ENCODE data around the gene PCNX2. TPM values are rescaled to one million over a fixed set of nuclear protein-coding genes. Genes with fewer than 3 reads are reported as not detected.

The PCNX2 gene
- total and polyA plus RNA-seq, 2 of the 8 experiments (the other 6 are each of a cell fraction or from before 2014, with no cell fraction given), result 46.1 to 57.6 TPM

DNA sequence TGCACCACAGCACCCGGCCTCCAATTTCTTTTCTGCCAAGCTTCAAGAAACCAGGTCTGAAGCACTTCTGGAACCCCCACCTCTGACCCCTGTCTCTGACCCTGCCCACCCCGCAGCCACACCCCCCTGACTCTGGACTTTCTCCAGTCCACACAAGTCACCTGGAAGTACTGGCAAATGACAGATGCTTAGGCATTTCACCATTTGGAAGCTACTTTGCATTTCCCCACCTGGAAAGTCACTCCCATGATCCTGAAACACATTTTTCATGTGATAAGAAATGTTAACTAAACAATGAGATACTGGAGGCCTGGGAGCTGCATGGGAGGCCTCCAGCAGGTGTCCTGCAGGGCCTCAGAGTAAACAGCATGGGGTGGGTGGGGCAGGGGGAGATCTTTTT lies 299.4 kb downstream of the PCNX2 start:
- H3K4me3 ChIP-seq (ENCODE audit: extremely low read depth in 1 of 4, insufficient read depth in 2 of 4, low read depth in 3 of 4, low read length in 4 of 4), result no peak overlapping the region
- no peak overlapping the region for H2BK5ac ChIP-seq (ENCODE audit: low read depth, low read length)
- no peaks in the 10 kb centered on the region for H3K79me2 ChIP-seq (ENCODE audit: control insufficient read depth in 1 of 2, insufficient read depth in 2 of 2, low read length in 2 of 2)
- no peak overlapping the region for H4K91ac ChIP-seq (replicated peaks; ENCODE audit: insufficient read length, low read length)
- no peak overlapping the region for H2AFZ ChIP-seq (ENCODE audit: low read length)
- H2BK15ac ChIP-seq (ENCODE audit: low read length), result no peak overlapping the region
- no peaks in the 10 kb centered on the region for H3K27me3 ChIP-seq (replicated peaks in 1 of 4; ENCODE audit: control insufficient read depth in 3 of 4, extremely low read depth in 1 of 4, insufficient read depth in 3 of 4, low read length in 3 of 4)
- 100% methylated on average over 2 of the region's 2 CpGs; no CpG with 5 or more reads in 1 of the 2 experiments for WGBS, 2 experiments (ENCODE audit: extremely low coverage in 1 of 2, insufficient coverage in 1 of 2, insufficient read length in 1 of 2, insufficient replicate concordance in 2 of 2, low coverage in 1 of 2, low lambda C conversion rate in 2 of 2, missing lambda C conversion rate in 1 of 2)
- H2BK20ac ChIP-seq (ENCODE audit: low read length), result no peak overlapping the region
- H3K9me3 ChIP-seq (ENCODE audit: insufficient read depth in 2 of 2, low read depth in 1 of 2, low read length in 1 of 2), result peaks cover 14 to 19% of the 10 kb centered on the region in 2 experiments
- H3K27ac ChIP-seq (ENCODE audit: low read depth, low read length), result no peak overlapping the region
- no peak overlapping the region for H3K4ac ChIP-seq (replicated peaks; ENCODE audit: insufficient read length, low read depth, low read length)
- ChIA-PET POLR2A (ENCODE audit: partially characterized antibody) (interaction anchor here (0.9 kb wide), 1 partner anchor 10 kb away, joined by 3 read pairs; no protein-coding TSS in a partner anchor), CTCF (ENCODE audit: partially characterized antibody) (no interaction called here)
- FAIRE-seq (no peak), DNase-seq (ENCODE audit: low read depth in 1 of 2, low spot score in 2 of 2) (no peak)
- H4K5ac ChIP-seq (ENCODE audit: insufficient read length, low read depth, low read length), result no peak overlapping the region
- H2AK5ac ChIP-seq (ENCODE audit: low read depth, low read length), result no peak overlapping the region
- no peak overlapping the region for H3K4me2 ChIP-seq (ENCODE audit: insufficient read depth in 1 of 2, low read depth in 2 of 2, low read length in 2 of 2)
- H2BK12ac ChIP-seq (ENCODE audit: low read depth, low read length), result no peak overlapping the region
- no peaks in the 10 kb centered on the region; the same call in 1 of the 2 replicates for H3K79me1 ChIP-seq (ENCODE audit: low read depth, low read length)
- no peaks in the 10 kb centered on the region for H3K23me2 ChIP-seq (ENCODE audit: low read depth, low read length)
- H2BK120ac ChIP-seq (replicated peaks; ENCODE audit: low read depth, low read length), result no peak overlapping the region
- H3K18ac ChIP-seq (ENCODE audit: extremely low read depth, low read length), result no peak overlapping the region
- no peaks in the 10 kb centered on the region for H4K20me1 ChIP-seq (replicated peaks in 1 of 2; ENCODE audit: control insufficient read depth in 1 of 2, insufficient read depth in 2 of 2, low read length in 2 of 2)
- no peak overlapping the region for H3K9ac ChIP-seq (replicated peaks in 1 of 4; ENCODE audit: extremely low read depth in 1 of 4, low read depth in 3 of 4, low read length in 3 of 4)
- H3K4me1 ChIP-seq (replicated peaks in 1 of 4; ENCODE audit: control insufficient read depth in 3 of 4, insufficient read depth in 4 of 4, low read length in 3 of 4), result no peaks in the 10 kb centered on the region
- no peak overlapping the region for H3K23ac ChIP-seq (ENCODE audit: insufficient read length)
- no peak overlapping the region for H4K8ac ChIP-seq (ENCODE audit: extremely low read depth, insufficient read depth, low read length)
- no peak overlapping the region for H3K56ac ChIP-seq (replicated peaks; ENCODE audit: insufficient read length, low read depth, low read length)
- H3K36me3 ChIP-seq (ENCODE audit: control insufficient read depth in 2 of 4, insufficient read depth in 4 of 4, low read length in 3 of 4), result peaks cover 7 to 72% (median 35%) of the 10 kb centered on the region in 4 experiments
- H3K14ac ChIP-seq (ENCODE audit: insufficient read length), result no peak overlapping the region
- no peak for TF ChIP-seq RXRA (IDR thresholded peaks at IDR 0.05; ENCODE audit: insufficient read depth, low read depth, low read length)
- no peak for TF ChIP-seq GABPA (IDR thresholded peaks at IDR 0.05; ENCODE audit: borderline replicate concordance, insufficient read depth, low read length)
- no peak for TF ChIP-seq CBX5 (IDR thresholded peaks at IDR 0.05; ENCODE audit: low read depth, low read length)
- TF ChIP-seq NRF1 (IDR thresholded peaks at IDR 0.05; ENCODE audit: low read depth, low read length), result no peak
- TF ChIP-seq PHF8 (conservative IDR thresholded peaks at IDR 0.05; ENCODE audit: low read depth, low read length), result no peak
- no peak for TF ChIP-seq POLR2A (IDR thresholded peaks at IDR 0.05; ENCODE audit: control extremely low read depth in 1 of 2, low read depth in 2 of 2, low read length in 2 of 2)
- no peak for TF ChIP-seq EP300 (IDR thresholded peaks at IDR 0.05; ENCODE audit: borderline replicate concordance in 1 of 2, low read depth in 2 of 2, low read length in 2 of 2)
- TF ChIP-seq, protein P1, sequence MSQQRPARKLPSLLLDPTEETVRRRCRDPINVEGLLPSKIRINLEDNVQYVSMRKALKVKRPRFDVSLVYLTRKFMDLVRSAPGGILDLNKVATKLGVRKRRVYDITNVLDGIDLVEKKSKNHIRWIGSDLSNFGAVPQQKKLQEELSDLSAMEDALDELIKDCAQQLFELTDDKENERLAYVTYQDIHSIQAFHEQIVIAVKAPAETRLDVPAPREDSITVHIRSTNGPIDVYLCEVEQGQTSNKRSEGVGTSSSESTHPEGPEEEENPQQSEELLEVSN (IDR thresholded peaks at IDR 0.05), result no peak
- TF ChIP-seq, protein P2, sequence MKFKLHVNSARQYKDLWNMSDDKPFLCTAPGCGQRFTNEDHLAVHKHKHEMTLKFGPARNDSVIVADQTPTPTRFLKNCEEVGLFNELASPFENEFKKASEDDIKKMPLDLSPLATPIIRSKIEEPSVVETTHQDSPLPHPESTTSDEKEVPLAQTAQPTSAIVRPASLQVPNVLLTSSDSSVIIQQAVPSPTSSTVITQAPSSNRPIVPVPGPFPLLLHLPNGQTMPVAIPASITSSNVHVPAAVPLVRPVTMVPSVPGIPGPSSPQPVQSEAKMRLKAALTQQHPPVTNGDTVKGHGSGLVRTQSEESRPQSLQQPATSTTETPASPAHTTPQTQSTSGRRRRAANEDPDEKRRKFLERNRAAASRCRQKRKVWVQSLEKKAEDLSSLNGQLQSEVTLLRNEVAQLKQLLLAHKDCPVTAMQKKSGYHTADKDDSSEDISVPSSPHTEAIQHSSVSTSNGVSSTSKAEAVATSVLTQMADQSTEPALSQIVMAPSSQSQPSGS (IDR thresholded peaks at IDR 0.05; ENCODE audit: low read length), result no peak
- TF ChIP-seq RNF2 (IDR thresholded peaks at IDR 0.05; ENCODE audit: borderline replicate concordance, low read depth, low read length, missing control alignments, poor library complexity, severe bottlenecking), result no peak
- TF ChIP-seq ZNF274 (IDR thresholded peaks at IDR 0.05; ENCODE audit: borderline replicate concordance, extremely low read depth, low read length), result no peak
